Activated naive CD8-positive, alpha-beta T cell treated with anti-CD3 and anti-CD28 coated beads, Interleukin-2, amount 50 U/mL, for 16 hours (primary cell): ENCODE measurements around the gene CSNK1G3.
"Not testable (repeated sequence)": the region's sequence is repeated elsewhere in the genome, so short reads cannot be mapped to it uniquely, and the experiment has no call there.

Experiments
- DNase-seq: peaks from one replicate; pipeline ENCODE4 v3.0.0-alpha.2; 2020; ENCODE audit warnings: low read depth, low spot score

Gene CSNK1G3

GRCh38 chr5:123559434-123559775 is 47.4 kb downstream of the CSNK1G3 start:
- no peak for DNase-seq

- DNase-seq: no peak
These were observed 49.3 kb downstream of the CSNK1G3 start for GRCh38 chr5:123561230-123561629.

GRCh38 chr5:123571927-123572326 is 60.0 kb downstream of the CSNK1G3 start:
- no peak for DNase-seq

- DNase-seq: no peak
These were observed 66.4 kb downstream of the CSNK1G3 start for GRCh38 chr5:123578390-123578789.

- no peak for DNase-seq
These were observed 67.4 kb downstream of the CSNK1G3 start for GRCh38 chr5:123579410-123579809.

- no peak for DNase-seq
These were observed 70.7 kb downstream of the CSNK1G3 start for GRCh38 chr5:123582550-123583285.

GRCh38 chr5:123585871-123586270 is 73.9 kb downstream of the CSNK1G3 start:
- no peak for DNase-seq

- DNase-seq: no peak
These were observed 82.5 kb downstream of the CSNK1G3 start for GRCh38 chr5:123594434-123594833.

GRCh38 chr5:123597018-123597417 is 85.0 kb downstream of the CSNK1G3 start:
- DNase-seq: no peak

- no peak for DNase-seq
These were observed 86.2 kb downstream of the CSNK1G3 start for GRCh38 chr5:123598028-123598689.

GRCh38 chr5:123599171-123599570 is 87.2 kb downstream of the CSNK1G3 start:
- DNase-seq: no peak

- DNase-seq: no peak
These were observed 89.6 kb downstream of the CSNK1G3 start for GRCh38 chr5:123601610-123602009.

GRCh38 chr5:123605822-123606221 is 93.8 kb downstream of the CSNK1G3 start:
- no peak for DNase-seq

- DNase-seq: no peak
These were observed 98.2 kb downstream of the CSNK1G3 start for GRCh38 chr5:123610209-123610608.

- no peak for DNase-seq
These were observed 98.9 kb downstream of the CSNK1G3 start for GRCh38 chr5:123610665-123611405.

- no peak for DNase-seq
These were observed 99.4 kb downstream of the CSNK1G3 start for GRCh38 chr5:123611406-123611709.

GRCh38 chr5:123617561-123617960 is 105.6 kb downstream of the CSNK1G3 start:
- DNase-seq: no peak

- no peak for DNase-seq
These were observed 114.1 kb downstream of the CSNK1G3 start for GRCh38 chr5:123626051-123626450.

GRCh38 chr5:123628860-123629544 is 117.0 kb downstream of the CSNK1G3 start:
- no peak for DNase-seq

GRCh38 chr5:123636006-123636405 is 124.0 kb downstream of the CSNK1G3 start:
- DNase-seq: no peak

GRCh38 chr5:123637028-123637427 is 125.1 kb downstream of the CSNK1G3 start:
- DNase-seq: not testable (repeated sequence)

- DNase-seq: no peak
These were observed 127.3 kb downstream of the CSNK1G3 start for GRCh38 chr5:123639244-123639643.
